ENCODE measurements around the gene HIRIP3. TPM values are rescaled to one million over a fixed set of nuclear protein-coding genes. Genes with fewer than 3 reads are reported as not detected.

HIRIP3 gene
- total RNA-seq, 3 donors from 2014 or later: 10.5 to 18.2 (median 15.5) TPM

GRCh38 chr16:29975134-29975538 lies 20.3 kb downstream of the HIRIP3 start:
- Histone ChIP-seq H3K36me3 (no peaks in the 10 kb centered on the region), H3K27me3 (no peaks in the 10 kb centered on the region), H3K4me1 (peaks cover 7 to 16% of the 10 kb centered on the region in 2 donors), H3K4me3 (peak overlapping the region; percentile 84 to 98 (median 97)), H3K9me3 (no peaks in the 10 kb centered on the region), H3K27ac (peak overlapping the region; percentile 90 to 94)
- DNase-seq (ENCODE audit: low spot score in 2 of 2): no peak
- intact Hi-C loops (cut with DNase I; ENCODE audit: low total_unique reads): no loop called here
- TF ChIP-seq, protein P1, sequence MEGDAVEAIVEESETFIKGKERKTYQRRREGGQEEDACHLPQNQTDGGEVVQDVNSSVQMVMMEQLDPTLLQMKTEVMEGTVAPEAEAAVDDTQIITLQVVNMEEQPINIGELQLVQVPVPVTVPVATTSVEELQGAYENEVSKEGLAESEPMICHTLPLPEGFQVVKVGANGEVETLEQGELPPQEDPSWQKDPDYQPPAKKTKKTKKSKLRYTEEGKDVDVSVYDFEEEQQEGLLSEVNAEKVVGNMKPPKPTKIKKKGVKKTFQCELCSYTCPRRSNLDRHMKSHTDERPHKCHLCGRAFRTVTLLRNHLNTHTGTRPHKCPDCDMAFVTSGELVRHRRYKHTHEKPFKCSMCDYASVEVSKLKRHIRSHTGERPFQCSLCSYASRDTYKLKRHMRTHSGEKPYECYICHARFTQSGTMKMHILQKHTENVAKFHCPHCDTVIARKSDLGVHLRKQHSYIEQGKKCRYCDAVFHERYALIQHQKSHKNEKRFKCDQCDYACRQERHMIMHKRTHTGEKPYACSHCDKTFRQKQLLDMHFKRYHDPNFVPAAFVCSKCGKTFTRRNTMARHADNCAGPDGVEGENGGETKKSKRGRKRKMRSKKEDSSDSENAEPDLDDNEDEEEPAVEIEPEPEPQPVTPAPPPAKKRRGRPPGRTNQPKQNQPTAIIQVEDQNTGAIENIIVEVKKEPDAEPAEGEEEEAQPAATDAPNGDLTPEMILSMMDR (IDR thresholded peaks at IDR 0.05): no peak
- TF ChIP-seq POLR2AphosphoS5 (IDR thresholded peaks at IDR 0.05): no peak
- TF ChIP-seq POLR2A (IDR thresholded peaks at IDR 0.05): no peak

DNA sequence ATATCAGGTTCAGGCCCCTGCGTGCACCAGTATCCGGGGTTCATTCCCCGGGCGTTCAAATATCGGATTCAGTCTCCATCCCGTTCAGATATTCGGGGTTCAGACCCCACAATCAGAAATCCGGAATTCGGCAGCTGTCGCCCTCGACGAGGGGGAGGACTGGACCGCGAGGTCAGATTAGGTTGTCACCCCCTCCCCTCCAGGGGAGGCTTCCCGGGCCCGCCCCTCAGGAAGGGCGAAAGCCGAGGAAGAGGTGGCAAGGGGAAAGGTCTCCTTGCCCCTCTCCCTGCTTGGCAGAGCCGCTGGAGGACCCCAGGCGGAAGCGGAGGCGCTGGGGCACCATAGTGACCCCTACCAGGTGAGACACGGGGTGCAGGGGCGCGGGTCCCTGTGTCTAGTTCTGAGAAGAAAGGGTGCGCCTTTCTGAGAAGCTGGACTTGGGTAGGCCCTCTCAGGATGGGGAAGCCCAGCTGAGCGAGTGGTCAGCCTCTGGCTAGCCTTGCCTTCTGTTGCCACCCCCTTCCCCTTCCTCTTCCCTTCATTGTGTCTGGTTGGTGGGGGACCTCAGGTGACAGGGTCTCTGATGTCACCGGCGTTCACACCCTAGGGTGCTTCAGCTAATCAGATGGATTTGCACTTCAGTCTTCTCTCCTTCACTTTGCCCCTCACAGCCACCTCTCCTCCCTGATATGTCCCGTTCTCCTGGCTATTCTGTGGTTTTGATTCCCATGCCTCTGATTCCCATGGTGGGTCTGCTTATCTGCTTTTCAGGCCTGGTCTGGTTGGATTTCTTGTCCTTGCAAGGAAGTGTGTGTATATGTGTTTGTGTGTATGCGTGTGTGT lies 20.9 kb downstream of the HIRIP3 start:
- Histone ChIP-seq H3K36me3 (no peaks in the 10 kb centered on the region), H3K27ac (peak overlapping the region; percentile 90 to 94), H3K4me1 (peaks cover 7 to 16% of the 10 kb centered on the region in 2 donors), H3K9me3 (no peaks in the 10 kb centered on the region), H3K27me3 (no peaks in the 10 kb centered on the region), H3K4me3 (peak overlapping the region; percentile 84 to 98 (median 97))
- DNase-seq (ENCODE audit: low spot score in 2 of 2): no peak
- TF ChIP-seq, protein P1 (IDR thresholded peaks at IDR 0.05): no peak
- no peak for TF ChIP-seq POLR2AphosphoS5 (IDR thresholded peaks at IDR 0.05)
- TF ChIP-seq POLR2A (IDR thresholded peaks at IDR 0.05): peak; percentile 13
- intact Hi-C loops (cut with DNase I; ENCODE audit: low total_unique reads): no loop called here

DNA sequence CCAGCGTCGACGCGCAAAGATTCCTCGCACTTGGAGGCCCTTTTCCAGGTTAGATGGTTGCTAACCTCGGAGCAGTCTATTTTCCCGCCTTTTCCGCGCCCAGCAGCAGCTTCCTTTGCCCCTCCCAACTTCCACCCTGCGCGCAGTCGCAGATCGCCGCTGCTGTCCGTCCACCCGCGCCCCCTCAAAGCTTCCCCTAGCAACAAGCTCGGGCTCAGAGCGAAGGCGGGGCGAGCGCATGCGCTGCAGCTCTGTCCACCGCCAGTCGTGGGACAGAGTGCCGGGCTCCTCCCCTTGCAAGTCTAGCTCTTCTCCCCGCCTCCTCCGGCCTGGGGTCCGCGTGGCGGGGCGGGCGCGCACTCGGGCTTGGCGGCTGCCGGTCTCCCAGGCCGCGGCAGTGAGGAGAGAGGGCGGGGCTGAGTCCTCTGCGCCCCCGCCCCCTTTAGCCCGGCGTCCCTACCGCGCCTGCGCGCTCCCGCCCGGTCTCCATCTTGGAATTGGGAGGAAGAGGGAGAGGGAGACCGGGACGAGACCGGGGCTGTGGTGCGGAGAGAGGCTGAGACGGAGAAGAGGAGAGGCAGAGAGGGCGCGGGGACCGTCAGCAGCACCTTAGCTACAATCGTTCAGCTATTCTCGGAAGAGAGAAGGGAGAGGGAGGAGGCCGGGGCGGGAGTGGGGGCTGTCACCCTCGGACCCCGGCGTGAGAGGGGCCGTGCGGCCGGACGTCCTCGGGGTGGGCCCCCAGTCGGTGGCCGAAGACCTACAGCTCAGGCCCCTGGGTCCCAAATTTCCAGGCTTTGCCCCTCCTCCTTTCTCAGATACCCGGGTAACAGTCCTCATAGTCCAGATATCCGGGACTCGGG lies 21.8 kb downstream of the HIRIP3 start, which contains the start of gene TAOK2:
Gene TAOK2, plus strand, starts transcription at position 485 of the 863 bp plus-strand sequence. CDS start 3,905 bp downstream, outside the sequence.
- Histone ChIP-seq H3K27me3 (no peaks in the 10 kb centered on the region), H3K4me1 (peaks cover 7 to 16% of the 10 kb centered on the region in 2 donors), H3K4me3 (peak within 1 kb of the TSS; percentile 84 to 98 (median 97)), H3K36me3 (no peaks in the 10 kb centered on the region), H3K9me3 (no peaks in the 10 kb centered on the region), H3K27ac (peak within 1 kb of the TSS; percentile 90 to 94)
- DNase-seq (ENCODE audit: low spot score in 2 of 2): peak; percentile 96 to 98
- intact Hi-C loops (cut with DNase I; ENCODE audit: low total_unique reads): no loop called here
- TF ChIP-seq, protein P1 (IDR thresholded peaks at IDR 0.05): no peak
- TF ChIP-seq POLR2A (IDR thresholded peaks at IDR 0.05) (peak; percentile 65), POLR2AphosphoS5 (IDR thresholded peaks at IDR 0.05) (peak; percentile 54 to 85 (median 67))

GRCh38 chr16:29972992-29973383 lies 22.4 kb downstream of the HIRIP3 start:
- DNase-seq (ENCODE audit: low spot score in 2 of 2): no peak
- Histone ChIP-seq H3K36me3 (no peaks in the 10 kb centered on the region), H3K4me1 (peaks cover 7 to 16% of the 10 kb centered on the region in 2 donors), H3K4me3 (peak overlapping the region in 2 of 3 donors; percentile 84 to 97), H3K27me3 (no peaks in the 10 kb centered on the region), H3K9me3 (no peaks in the 10 kb centered on the region), H3K27ac (peak overlapping the region; percentile 90 to 94)
- intact Hi-C loops (cut with DNase I; ENCODE audit: low total_unique reads): no loop called here
- TF ChIP-seq, protein P1 (IDR thresholded peaks at IDR 0.05): no peak
- TF ChIP-seq POLR2AphosphoS5 (IDR thresholded peaks at IDR 0.05) (no peak), POLR2A (IDR thresholded peaks at IDR 0.05) (no peak)

Data from breast epithelium (tissue), 4 donors.